ENCODE data around the gene SELENOM. TPM values are rescaled to one million over a fixed set of nuclear protein-coding genes. Genes with fewer than 3 reads are reported as not detected.

Gene SELENOM
- total and polyA plus RNA-seq, 7 donors: 23.6 to 68.2 (median 48.0) TPM

- no peak for TF ChIP-seq CTCF (IDR thresholded peaks at IDR 0.05)
- intact Hi-C loops (cut with DNase I): no loop called here
- Histone ChIP-seq H3K9me3 (no peaks in the 10 kb centered on the region), H3K4me1 (no peaks in the 10 kb centered on the region), H3K27ac (no peak overlapping the region), H3K4me3 (no peak overlapping the region), H3K27me3 (ENCODE audit: insufficient read depth in 3 of 3, low read length in 2 of 3) (peaks cover 0 to 4% (median 0%) of the 10 kb centered on the region in 3 donors), H3K36me3 (ENCODE audit: insufficient read depth in 1 of 2, low read depth in 1 of 2) (no peaks in the 10 kb centered on the region)
- 71 to 87% (median 77%) methylated on average over 10 of the region's 10 CpGs for WGBS, 3 donors
- DNase-seq (peak in 1 of 2 donors; percentile 26), ATAC-seq (no peak)
Observed at GRCh38 chr22:31137721-31138120, 30.4 kb upstream of the SELENOM start.

DNA sequence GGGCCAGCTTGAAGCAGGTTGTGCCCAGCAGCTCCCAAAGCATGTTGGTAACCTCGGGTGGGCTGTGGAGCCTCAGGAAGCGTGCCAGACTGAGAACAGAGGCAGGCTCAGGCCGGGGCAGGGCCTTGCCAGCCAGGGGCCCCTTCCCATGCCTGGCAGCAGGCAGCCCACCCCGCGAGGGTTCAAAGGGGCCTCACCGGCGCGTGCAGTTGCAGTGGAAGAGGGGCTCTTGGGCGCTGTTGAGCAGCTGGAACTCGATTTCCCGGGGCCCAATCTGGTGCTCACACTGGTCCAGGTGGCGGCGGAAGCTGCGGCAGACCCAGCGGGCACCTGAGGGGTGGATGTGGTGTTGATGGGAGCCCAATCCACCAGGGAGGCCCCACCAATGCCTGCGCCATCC, 29.3 kb upstream of the SELENOM start:
- 88 to 93% (median 89%) methylated on average over 16 of the region's 16 CpGs for WGBS, 3 donors

DNA sequence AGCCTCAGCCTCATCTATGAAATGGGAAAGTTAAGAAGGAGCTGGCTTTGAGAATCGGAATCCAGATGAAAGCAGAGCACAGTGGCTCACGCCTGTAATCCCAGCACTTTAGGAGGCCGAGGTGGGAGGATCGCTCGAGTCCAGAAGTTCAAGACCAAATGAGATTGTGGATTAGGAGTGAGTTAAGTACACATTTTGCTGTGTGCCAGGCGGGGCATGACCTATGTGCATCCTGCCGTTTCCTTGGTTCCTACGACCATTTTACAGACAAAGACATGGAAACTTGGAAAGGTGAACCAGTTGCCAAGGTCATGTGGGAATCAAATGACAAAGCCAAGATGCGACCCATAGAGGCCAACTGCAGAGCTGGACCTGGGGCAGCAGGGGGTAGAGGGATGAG, 28.8 kb upstream of the SELENOM start:
- H3K27ac ChIP-seq: no peak overlapping the region
- no peak overlapping the region for H3K4me3 ChIP-seq
- H3K4me1 ChIP-seq: no peaks in the 10 kb centered on the region
- ATAC-seq (no peak), DNase-seq (no peak)
- TF ChIP-seq CTCF (IDR thresholded peaks at IDR 0.05): no peak
- H3K27me3 ChIP-seq (ENCODE audit: insufficient read depth in 3 of 3, low read length in 2 of 3): peaks cover 0 to 4% (median 0%) of the 10 kb centered on the region in 3 donors
- 80 to 85% (median 85%) methylated on average over 9 of the region's 9 CpGs for WGBS, 3 donors
- H3K36me3 ChIP-seq (ENCODE audit: insufficient read depth in 1 of 2, low read depth in 1 of 2): no peaks in the 10 kb centered on the region
- H3K9me3 ChIP-seq: no peaks in the 10 kb centered on the region
- intact Hi-C loops (cut with DNase I): no loop called here

More for the DNA sequence above, 29.3 kb upstream of the SELENOM start:
- Histone ChIP-seq H3K9me3 (no peaks in the 10 kb centered on the region), H3K4me3 (no peak overlapping the region), H3K4me1 (no peaks in the 10 kb centered on the region), H3K27me3 (ENCODE audit: insufficient read depth in 3 of 3, low read length in 2 of 3) (peaks cover 0 to 4% (median 0%) of the 10 kb centered on the region in 3 donors), H3K27ac (no peak overlapping the region), H3K36me3 (ENCODE audit: insufficient read depth in 1 of 2, low read depth in 1 of 2) (no peaks in the 10 kb centered on the region)
- no peak for TF ChIP-seq CTCF (IDR thresholded peaks at IDR 0.05)
- no peak for ATAC-seq
- intact Hi-C loops (cut with DNase I): no loop called here
- peak in 1 of 2 donors; percentile 29 for DNase-seq

DNA sequence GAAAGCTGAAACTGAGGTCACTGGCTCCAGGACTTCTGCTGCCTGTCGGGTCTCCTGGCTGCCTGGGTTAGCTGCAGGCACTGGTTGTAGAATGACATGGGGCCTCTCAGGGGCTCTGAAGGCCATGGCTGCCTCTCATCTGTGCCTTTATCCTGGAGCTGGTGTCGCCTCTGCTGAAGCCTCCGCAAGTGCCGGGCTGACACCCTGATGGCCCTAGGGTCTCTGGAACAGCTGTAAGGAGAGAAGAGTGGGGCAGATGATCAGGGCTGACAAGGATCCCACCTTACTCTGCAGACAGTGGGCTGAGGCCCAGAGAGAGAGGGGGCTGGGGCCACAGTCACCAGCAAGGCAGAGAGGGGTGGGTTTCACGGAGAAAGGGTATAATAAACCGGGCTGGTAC, 28.3 kb upstream of the SELENOM start:
- Histone ChIP-seq H3K36me3 (ENCODE audit: insufficient read depth in 1 of 2, low read depth in 1 of 2) (no peaks in the 10 kb centered on the region), H3K27me3 (ENCODE audit: insufficient read depth in 3 of 3, low read length in 2 of 3) (peaks cover 0 to 4% (median 0%) of the 10 kb centered on the region in 3 donors), H3K9me3 (no peaks in the 10 kb centered on the region), H3K4me1 (no peaks in the 10 kb centered on the region), H3K4me3 (no peak overlapping the region), H3K27ac (no peak overlapping the region)
- TF ChIP-seq CTCF (IDR thresholded peaks at IDR 0.05): no peak
- DNase-seq: peak in 1 of 2 donors; percentile 23
- intact Hi-C loops (cut with DNase I): no loop called here
- WGBS, 3 donors: 82 to 89% (median 88%) methylated on average over 6 of the region's 6 CpGs
- ATAC-seq: no peak

DNA sequence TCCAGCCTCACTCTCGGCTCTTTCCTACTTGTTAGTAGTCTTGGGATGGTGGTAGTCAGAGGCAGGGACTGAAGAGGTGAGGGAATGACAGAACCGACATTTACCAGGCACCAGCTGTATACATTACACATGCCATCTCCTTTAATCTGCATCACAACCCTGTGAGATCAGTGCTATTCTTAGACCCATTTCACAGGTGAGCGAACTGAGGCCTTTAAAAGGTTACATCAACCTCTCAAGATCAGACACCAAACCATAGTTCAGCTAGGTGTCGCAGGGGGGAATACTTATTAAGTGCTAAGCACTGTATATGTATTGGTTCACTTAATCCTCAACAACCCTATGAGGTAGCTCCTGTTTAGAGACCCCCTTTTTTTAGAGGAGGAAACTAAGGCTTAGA, 27.3 kb upstream of the SELENOM start:
- Histone ChIP-seq H3K9me3 (no peaks in the 10 kb centered on the region), H3K27ac (no peak overlapping the region), H3K36me3 (ENCODE audit: insufficient read depth in 1 of 2, low read depth in 1 of 2) (no peaks in the 10 kb centered on the region), H3K4me1 (no peaks in the 10 kb centered on the region), H3K4me3 (no peak overlapping the region), H3K27me3 (ENCODE audit: insufficient read depth in 3 of 3, low read length in 2 of 3) (no peaks in the 10 kb centered on the region)
- ATAC-seq: no peak
- no peak for TF ChIP-seq CTCF (IDR thresholded peaks at IDR 0.05)
- intact Hi-C loops (cut with DNase I): no loop called here
- WGBS, 3 donors: 88 to 91% (median 91%) methylated on average over 4 of the region's 4 CpGs
- no peak for DNase-seq

Data from psoas muscle (tissue), 8 donors.